Epithelial cell of esophagus (primary cell): ENCODE measurements around the gene DNAJB6.

Experiments used
- DNase-seq: peaks from one replicate; pipeline ENCODE4 v3.0.0; 2010; ENCODE audit warnings: low read depth
- H3K4me3 ChIP-seq: 2 replicates; pipeline ENCODE4 v1.5.1; 2011; ENCODE audit warnings: mild to moderate bottlenecking, low read length, control low read depth
- TF ChIP-seq, protein P1 (sequence below): IDR thresholded peaks from 2 replicates; pipeline ENCODE4 v1.5.1; 2011; ENCODE audit warnings: low read depth, mild to moderate bottlenecking, low read length, control low read depth, inconsistent platforms; ENCODE audit not compliant: insufficient read depth; ENCODE audit errors: missing control alignments

Gene DNAJB6

GRCh38 chr7:157437519-157438061, 100.8 kb downstream of the DNAJB6 start:
- TF ChIP-seq, protein P1, sequence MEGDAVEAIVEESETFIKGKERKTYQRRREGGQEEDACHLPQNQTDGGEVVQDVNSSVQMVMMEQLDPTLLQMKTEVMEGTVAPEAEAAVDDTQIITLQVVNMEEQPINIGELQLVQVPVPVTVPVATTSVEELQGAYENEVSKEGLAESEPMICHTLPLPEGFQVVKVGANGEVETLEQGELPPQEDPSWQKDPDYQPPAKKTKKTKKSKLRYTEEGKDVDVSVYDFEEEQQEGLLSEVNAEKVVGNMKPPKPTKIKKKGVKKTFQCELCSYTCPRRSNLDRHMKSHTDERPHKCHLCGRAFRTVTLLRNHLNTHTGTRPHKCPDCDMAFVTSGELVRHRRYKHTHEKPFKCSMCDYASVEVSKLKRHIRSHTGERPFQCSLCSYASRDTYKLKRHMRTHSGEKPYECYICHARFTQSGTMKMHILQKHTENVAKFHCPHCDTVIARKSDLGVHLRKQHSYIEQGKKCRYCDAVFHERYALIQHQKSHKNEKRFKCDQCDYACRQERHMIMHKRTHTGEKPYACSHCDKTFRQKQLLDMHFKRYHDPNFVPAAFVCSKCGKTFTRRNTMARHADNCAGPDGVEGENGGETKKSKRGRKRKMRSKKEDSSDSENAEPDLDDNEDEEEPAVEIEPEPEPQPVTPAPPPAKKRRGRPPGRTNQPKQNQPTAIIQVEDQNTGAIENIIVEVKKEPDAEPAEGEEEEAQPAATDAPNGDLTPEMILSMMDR = no peak
- H3K4me3 ChIP-seq = no peak overlapping the region
- no peak for DNase-seq

DNA sequence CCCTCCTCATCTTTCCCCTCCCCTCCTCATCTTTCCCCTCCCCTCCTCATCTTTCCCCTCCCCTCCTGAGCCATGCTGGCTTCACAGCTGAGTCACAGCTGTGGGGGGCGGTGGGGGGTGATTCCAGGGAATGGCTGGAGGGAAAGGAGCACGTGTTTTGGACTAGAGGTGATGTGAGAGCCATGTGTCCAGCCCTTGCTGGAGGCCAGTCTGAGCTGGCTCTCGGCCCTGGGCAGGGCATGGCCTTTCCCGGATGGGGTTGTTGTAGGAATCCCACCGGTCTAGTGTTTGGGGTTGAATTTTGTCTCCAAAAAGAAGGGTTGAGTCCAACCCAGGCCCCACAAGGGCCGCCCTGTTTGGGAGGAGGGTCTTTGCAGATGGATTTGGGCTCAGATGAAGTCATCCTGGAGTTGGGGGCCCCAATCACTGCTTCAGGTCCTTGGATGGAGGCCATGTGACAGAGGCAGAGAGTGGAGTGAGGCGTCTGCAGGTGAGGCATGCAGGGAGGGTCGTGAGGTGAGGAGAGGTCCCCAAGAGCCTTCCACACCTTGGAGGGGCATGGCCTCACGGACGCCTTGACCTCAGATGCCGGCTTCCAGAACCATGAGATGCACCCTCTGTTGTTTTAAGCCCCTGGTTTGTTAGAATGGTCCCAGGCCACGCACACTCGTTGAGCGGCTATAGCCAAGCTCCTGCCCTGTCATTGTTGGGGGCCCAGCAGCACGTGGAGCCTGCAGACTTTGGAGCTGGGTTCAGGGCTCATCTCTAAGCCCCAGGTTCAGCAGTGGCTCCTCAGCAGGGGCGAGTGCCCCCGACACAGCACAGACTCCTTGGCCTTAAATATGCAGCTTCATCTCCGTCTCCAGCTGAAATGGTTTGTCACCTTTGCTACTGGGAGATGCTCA, 101.6 kb downstream of the DNAJB6 start:
- no peak overlapping the region for H3K4me3 ChIP-seq
- TF ChIP-seq, protein P1 = no peak
- no peak for DNase-seq

DNA sequence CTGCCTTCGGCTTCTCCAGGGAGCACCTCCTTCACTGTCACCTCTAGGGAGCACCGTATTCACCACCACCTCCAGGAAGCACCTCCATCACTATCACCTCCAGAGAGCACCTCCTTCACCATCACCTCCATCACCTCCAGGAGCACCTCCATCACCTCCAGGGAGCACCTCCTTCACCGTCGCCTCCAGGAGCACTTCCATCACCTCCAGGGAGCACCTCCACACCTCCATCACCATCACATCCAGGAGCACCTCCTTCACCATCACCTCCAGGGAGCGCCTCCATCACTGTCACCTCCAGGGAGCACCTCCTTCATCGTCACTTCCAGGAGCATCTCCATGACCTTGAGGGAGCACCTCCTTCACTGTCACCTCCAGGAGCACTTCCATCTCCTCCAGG, 102.3 kb downstream of the DNAJB6 start:
- no peak overlapping the region for H3K4me3 ChIP-seq
- no peak for DNase-seq
- TF ChIP-seq, protein P1 = no peak

DNA sequence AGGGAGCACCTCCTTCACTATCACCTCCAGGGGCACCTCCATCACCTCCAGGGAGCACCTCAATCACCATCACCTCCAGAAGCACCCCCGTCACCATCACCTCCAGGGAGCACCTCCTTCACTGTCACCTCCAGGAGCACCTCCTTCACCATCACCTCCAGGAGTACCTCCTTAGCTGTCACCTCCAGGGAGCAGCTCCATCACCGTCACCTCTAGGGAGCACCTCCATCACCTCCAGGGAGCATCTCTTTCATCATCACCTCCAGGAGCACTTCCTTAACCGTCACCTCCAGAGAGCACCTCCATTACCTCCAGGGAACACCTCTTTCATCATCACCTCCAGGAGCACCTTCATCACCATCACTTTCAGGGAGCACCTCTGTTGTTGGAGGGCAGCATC, 103.0 kb downstream of the DNAJB6 start:
- TF ChIP-seq, protein P1 = no peak
- DNase-seq = no peak

GRCh38 chr7:157440346-157441022, 103.7 kb downstream of the DNAJB6 start:
- H3K4me3 ChIP-seq = no peak overlapping the region
- no peak for DNase-seq
- TF ChIP-seq, protein P1 = no peak

More for the DNA sequence above, 103.0 kb downstream of the DNAJB6 start:
- H3K4me3 ChIP-seq = no peak overlapping the region

DNA sequence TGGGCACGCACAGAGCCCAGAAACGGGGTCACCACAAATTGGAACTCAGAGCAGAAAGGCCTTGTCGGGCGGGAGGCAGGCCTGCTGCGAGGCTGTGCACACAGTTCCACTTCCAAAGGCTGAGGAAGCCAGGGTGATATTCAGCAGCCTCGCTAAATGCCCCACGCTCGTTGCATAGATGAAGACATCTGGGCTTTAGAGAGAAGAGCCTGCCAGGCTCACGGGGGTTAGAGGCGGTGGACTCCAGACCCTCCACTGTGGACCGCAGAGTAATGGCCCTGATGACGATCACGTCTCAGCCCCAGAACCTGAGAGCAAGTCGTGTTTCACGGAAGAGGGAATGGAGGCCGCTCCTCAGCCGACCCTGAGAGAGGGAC, 104.2 kb downstream of the DNAJB6 start:
- H3K4me3 ChIP-seq = no peak overlapping the region
- TF ChIP-seq, protein P1 = no peak
- no peak for DNase-seq
